22Rv1 (cell line): ENCODE data around the gene NBAS.

Source experiments
- CTCF ChIP-seq: fragments of 450-650 bp; IDR thresholded peaks from 2 replicates; pipeline ENCODE4 v1.5.1; 2017; ENCODE audit warnings: mild to moderate bottlenecking
- ZFX ChIP-seq: fragments of 450-650 bp; IDR thresholded peaks from 2 replicates; pipeline ENCODE4 v1.6.1; 2017; ENCODE audit warnings: antibody characterized with exemption, borderline replicate concordance

GRCh38 chr2:15498554-15498953 lies 62.6 kb downstream of the NBAS start:
- TF ChIP-seq CTCF (no peak), ZFX (no peak)
